ENCODE data around the gene LRRC46.

- TF ChIP-seq CTCF (IDR thresholded peaks at IDR 0.05 in 4 of 5, conservative IDR thresholded peaks at IDR 0.05 in 1 of 5) (no peak), POLR2A (IDR thresholded peaks at IDR 0.05) (no peak)
Measured at GRCh38 chr17:47834756-47835155, 3.3 kb downstream of the LRRC46 start.
